Kidney capillary endothelial cell (primary cell): ENCODE results near the gene SNX15.
"Not testable (repeated sequence)": the region's sequence is repeated elsewhere in the genome, so short reads cannot be mapped to it uniquely, and the experiment has no call there.

Source experiments
- DNase-seq: peaks from one replicate; pipeline ENCODE4 v3.0.0-alpha.2; 2018; ENCODE audit warnings: low spot score

Gene SNX15

DNA sequence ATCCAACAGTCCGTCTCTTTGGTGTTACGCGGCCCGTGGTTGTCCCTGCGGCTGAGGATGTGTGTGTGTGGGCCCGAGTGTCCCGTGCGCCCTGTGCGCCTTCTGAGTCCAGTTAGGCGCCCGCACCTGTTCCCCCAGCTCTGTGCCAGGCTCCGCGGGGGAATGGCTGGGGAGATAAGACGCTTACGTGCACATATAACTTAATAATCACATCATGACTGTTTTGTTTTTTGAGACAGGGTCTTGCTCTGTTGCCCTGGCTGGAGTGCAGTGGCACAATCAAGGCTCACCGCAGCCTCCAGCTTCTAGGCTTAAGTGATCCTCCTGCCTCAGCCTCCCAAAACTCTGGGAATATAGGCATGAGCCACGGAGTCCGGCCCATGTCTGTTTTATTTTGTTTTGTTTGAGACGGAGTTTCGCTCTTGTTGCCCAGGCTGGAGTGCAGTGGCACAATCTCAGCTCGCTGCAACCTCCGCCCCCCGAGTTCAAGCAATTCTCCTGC, 12.5 kb upstream of the SNX15 start:
- no peak for DNase-seq

DNA sequence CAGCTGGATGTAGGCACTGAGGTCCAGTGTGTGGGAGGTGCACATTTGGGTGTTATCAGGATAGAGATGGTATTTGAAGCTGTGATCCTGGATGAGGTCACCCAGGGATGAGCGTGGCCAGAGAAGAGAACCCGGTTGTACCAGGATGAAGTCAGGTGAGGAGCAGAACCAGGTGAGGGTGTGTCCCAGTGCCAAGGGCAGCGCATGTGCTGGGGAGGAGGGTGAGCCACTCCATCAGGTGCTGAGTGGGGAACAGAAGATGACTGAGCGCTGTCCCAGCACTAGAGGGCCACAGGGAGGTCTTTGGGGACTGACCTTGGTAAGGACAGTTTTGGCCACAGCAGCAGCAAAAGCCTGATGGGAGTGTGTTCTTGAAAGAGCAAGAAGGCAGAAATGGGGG, 10.5 kb upstream of the SNX15 start:
- DNase-seq: no peak

DNA sequence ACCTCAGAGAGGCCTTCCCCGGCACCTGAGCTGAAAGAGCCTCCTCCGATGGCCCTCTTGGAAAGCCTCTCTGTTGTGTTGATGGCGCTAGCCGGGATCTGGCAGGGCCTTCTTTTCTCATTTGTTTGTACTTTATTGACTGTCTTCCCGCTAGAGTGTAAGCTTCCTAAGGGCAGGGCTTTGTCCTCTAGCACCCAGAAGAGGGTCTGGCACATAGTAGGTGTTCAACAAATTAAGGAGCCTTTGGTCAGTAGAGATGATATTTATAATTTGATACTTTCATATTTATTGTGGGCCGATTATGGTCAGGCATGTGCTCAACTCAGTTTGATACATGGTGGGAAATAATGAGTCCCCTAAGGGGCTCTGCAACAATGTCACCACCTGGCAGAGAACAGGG, 9.3 kb upstream of the SNX15 start:
- no peak for DNase-seq

DNA sequence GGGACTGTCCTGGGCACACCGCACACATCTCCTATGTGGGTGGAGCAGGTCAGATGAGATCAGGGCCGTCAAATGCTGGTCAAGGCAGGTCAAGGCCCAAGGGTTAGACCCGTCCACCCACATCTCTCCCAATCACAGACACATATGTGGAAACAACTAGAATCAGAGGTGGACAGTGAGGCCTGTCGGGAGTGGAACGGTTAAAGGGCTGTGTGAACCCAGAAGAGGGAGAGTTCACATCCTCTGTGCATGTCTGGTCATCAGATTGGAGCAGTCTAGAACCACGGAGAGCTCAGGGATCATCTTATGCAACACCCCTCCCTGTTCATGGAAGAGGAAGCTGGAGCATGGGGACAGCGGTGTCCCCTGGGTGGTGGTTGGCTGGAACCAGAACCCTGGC, 7.4 kb upstream of the SNX15 start:
- DNase-seq: no peak

DNA sequence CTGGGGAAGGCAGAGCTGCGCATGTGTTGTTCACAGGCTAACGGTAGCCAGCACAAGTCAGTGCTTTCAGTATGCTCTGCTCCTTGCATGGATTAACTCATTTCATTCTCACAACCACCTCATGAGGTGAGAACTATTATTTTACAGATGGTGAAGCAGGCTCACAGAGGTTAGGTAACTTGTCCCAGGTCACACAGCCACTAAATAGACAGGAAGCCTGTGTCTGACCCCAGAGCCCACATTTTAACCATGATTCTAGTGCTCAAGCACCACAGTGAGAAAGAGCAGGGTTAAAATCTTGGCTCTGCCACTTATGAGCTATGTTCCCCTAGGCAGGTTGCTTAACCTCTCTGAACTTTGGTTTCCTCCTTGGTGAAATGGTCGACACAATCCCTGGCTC, 6.2 kb upstream of the SNX15 start:
- DNase-seq: no peak

DNA sequence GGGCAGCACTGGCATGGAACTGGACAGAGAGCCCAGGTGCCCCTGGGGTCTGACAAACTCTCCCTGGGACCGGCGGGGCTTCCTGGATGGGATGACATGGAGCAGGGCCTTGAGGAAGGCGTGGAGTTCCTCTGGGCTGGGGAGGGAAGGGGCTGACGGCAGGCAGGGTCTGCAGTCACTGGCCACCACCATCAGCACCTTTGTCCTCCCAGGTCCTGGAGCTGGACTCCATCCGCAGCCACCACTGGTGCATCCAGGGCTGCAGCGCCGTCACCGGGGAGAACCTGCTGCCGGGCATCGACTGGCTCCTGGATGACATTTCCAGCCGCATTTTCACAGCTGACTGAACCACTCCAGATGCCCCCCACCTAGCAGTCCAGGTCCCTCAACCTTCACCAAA, 5.7 kb upstream of the SNX15 start:
- no peak for DNase-seq

DNA sequence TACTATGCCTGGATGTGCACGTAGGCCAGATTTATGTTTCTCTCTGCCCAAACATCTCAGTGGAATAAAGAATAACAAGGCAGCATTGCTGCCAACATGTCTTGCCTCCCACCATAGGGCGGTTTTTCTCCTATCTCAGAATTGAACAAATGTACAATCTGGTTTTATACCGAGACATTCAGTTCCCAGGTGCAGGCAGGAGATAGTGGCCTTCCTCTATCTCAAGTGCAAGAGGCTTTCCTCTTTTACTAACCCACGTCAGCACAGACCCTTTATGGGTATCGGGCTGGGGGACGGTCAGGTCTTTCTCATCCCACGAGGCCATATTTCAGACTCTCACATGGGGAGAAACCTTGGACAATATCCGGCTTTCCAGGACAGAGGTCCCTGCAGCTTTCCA, 3.7 kb upstream of the SNX15 start:
- not testable (repeated sequence) for DNase-seq

DNA sequence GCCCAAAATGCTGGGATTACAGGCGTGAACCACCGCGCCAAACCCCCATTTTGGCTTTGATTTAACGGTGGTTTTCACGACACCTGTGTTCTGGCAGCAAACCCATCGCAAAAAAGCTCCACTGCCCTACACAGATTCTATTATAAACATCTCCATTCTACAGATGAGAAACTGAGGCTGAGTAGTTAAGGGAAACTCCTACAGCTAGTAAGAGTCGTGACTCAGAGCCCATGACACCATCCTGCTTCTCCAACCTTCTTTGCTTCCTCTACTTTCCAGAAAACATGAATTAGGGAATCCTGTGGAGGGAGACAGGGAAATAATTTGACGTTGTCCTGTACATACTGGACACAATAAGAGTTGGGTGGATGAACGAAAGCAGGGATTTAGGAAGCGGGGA, 429 bp upstream of the SNX15 start:
- no peak for DNase-seq

DNA sequence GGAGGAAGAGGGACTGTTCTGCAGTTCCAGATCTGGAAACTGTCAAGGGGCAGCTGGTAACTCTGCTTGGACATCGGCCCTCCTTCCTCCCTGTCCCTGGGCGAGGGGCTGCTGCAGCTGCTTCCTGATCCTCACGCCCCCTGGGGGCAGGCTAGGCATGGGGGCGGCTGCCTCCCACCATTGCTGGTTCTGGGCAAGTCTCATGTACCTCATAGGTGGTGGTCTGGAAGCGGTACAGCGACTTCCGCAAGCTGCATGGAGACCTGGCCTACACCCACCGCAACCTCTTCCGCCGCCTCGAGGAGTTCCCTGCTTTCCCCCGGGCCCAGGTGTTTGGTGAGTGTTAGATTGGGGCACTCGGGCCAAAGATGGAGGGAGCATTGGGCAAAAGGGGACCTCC, 5.0 kb downstream of the SNX15 start:
- DNase-seq: no peak

DNA sequence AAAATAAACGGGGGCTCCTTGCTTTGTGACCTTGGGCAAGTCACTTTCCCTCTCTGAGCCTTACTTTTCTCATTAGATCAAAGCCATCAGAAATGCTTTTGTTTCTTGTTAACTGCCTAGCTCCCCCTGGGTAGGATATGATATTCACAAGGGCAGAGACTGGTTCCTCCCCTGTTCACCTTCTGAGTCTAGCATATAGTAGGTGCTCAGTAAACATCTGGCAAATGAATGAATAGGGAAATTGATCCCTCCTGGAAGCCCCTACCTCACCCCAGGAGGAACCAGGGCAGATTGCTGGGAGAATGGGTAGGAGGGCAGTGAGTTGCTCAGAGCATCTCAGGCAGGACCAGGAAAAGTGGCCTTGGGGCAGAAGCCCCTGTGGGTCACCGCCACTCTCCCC, 7.2 kb downstream of the SNX15 start:
- DNase-seq: no peak

DNA sequence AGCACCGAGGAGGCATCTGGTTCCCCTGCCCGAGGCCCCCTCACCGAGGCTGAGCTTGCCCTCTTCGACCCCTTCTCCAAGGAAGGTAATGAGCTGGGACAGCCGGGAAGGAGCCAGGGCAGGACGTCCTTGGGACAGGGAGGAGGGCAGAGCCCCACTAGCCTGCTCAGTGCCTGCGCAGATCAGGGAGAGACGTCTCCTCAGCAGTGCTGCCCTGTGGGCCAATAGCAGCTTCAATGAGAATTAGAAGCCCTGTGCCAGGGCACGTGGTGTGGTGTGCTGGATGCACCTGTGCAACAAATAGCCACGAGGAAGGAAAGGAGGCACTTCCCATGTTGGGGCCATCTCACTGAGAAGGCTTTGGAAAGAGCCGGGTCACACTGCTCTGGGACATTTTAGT, 8.3 kb downstream of the SNX15 start:
- DNase-seq: no peak

DNA sequence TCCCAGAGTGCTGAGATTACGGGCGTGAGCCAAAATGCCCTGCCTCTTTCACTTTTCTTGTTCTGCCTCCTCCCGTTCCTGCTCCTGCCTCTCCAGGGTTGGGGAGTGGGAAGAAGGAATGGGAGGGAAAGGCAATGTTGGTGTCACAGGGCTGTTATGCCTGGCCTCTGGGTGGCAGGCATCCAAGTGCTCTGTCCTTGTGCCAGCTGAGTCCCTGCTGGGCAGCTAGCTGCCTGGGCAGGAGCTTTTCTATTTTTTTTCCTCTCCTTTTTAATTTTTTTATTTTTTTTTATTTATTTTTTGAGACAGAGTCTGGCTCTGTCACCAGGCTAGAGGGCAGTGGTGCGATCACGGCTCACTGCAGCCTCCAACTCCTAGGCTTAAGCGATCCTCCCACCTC, 9.7 kb downstream of the SNX15 start:
- DNase-seq: no peak

DNA sequence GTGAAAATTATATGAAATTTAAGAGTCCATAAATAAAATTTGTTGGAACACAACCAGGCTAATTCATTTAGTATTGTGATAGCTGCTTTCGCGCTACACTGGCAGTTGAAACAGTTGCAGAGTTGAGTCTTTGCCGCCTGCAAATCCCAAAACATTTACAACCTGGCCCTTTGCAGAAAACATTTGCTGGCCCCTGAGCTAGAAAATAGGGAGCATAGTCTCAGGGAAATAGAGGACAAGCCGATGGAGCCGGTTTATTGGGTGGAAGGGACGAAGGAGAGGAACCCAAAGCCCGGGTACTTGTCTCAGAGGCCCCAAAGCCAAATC, 13.2 kb downstream of the SNX15 start:
- DNase-seq: no peak

DNA sequence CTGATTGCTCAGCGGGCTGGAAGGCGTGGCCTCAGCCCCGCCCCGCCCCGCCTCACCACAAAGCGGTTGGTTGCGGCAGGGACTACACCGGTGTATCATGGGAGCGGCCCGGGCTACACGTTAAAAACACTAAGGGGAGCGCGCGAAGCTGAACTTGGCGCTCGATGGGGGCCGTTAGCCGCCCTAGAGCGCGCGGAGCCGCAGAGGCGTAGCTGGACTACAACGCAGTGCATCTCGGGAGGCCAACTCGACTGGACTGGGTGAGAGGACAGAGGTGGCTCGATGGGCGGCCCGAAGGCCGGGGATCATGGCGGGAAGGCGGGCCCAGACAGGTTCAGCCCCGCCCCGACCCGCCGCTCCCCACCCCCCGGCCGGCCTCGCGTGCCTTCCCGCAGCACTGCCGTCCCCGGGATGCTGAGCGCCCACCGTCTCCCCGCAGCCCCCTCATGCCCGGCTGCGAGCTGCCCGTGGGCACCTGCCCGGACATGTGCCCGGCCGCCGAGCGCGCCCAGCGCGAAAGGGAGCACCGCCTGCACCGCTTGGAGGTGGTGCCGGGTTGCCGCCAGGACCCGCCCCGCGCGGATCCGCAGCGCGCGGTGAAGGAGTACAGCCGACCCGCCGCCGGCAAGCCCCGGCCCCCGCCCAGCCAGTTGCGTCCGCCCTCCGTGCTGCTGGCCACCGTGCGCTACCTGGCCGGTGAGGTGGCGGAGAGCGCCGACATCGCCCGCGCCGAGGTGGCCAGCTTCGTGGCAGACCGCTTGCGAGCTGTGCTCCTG, 13.8 kb downstream of the SNX15 start, which contains the start of gene SAC3D1:
Gene SAC3D1 (plus strand): TSS at position 364 of the 776 bp plus-strand sequence. CDS start 83 bp downstream, at position 447.
- DNase-seq: peak; percentile 75

DNA sequence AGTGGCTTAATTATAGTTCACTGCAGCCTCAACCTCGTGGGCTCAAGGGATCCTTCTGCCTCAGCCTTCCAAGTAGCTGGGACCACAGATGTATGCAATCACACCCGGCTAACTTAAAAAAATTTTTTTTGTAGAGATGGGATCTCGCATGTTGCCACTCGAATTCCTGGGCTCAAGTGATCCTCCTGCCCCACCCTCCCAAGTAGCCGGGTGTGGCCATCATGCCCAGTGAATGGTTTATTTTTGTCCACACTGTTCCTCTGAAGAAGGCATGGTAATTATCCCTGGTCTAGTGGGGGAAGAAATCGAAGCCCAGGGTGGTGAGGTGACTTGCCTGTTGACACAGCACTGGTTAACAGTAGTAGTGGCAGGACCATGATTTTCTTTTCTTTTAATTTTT, 15.7 kb downstream of the SNX15 start:
- no peak for DNase-seq

DNA sequence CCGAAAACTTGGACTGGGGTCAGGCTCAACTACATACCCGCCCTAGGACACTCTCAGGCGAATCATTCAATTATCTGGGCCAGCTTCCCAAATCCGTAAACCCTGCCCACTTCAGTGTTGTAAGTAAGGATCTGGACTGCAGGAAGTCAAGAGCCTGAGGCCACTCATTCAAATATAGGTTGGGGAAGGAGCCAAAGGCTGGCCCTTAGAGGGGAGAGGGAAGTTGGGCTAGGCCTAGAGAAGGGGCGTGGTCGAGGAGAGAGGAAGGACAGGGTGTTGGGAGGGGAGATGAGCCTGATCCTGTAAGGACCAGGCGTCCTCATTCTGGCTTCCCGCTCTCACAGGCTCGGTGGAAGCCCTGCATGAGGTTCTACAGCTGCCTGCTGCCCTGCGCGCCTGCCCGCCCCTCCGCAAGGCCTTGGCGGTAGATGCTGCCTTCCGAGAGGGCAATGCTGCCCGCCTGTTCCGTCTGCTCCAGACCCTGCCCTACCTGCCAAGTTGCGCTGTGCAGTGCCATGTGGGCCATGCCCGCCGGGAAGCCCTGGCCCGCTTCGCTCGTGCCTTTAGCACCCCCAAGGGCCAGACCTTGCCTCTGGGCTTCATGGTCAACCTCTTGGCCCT, 16.8 kb downstream of the SNX15 start:
- no peak for DNase-seq

DNA sequence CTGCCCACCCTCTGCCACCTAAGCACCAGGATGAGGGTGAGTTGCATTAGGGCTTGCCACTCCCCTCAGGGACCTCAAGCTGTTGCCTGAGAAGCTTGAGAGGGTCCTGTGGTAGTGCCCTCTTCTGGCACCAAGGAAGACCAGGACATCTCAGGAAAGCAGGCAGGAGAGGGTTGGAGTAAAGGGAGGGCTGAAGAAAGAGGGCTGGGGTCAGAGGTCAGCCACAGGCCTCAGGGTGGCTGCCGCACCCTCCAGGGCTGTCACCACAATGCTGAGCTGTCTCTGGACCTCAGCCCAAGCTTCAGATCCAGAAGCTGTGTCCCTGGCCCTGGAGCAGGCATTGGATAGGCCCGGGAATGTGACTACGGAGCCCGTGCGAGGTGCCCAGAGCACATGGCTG, 17.8 kb downstream of the SNX15 start:
- no peak for DNase-seq

DNA sequence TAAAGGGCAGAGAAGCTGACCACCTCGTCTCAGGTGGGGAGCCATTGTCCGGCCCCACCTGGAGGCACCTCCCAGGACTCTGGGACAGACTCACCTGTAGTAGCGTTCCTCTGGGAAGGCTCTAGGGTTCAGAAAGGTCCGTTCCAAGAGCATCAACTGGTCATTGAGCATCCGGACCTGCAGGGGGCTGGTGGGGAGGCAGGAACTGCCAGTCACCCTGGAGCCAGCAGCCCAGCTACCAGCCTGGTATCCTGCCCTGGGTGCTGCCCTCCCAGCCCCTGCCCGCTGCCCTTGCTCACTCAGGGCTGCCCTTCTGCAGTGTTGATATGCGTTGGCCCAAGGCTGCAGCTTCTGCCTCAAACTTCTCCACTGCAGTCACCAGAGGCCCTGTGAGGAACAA, 18.5 kb downstream of the SNX15 start:
- DNase-seq: no peak

DNA sequence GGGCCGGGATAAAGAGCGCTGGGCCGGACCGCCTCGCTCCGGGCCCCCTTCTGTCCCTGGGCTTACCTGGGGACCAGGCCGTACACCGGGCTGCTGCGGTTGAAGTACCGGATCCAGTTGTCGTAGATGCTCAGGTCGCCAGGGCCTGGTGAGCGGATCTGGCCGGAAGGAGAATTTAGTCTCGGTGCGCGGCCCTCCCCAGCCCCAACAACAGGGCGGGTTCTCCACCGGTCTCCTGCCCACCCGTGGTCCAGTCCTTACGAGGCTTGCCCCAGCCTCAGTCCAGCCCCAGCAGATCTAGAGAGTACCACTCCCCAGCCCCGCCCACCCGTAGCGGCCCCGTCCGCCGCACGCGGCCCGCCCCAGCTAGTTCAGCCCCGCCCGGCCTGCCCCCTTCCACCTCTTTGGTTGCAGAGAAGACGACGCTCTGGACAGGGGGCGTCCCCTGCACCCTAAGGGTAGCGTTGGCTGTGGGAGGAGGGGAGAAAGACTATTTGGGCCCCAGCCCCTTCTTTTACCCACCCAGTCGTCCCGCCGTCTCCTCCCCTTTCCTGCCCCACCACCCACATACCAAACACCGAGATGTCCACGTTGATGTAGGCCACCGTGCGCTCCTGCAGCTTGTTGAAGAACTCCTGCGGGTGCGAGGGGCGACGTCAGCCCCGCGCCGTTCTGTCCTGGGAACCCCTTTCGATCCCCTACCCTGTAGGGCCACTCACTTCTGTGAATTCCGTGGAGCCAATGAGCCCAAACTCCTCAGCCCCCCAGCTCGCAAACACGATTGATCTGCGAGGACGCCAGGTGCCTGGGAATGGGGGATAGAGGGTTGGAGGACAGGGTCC, 20.6 kb downstream of the SNX15 start:
- no peak for DNase-seq

DNA sequence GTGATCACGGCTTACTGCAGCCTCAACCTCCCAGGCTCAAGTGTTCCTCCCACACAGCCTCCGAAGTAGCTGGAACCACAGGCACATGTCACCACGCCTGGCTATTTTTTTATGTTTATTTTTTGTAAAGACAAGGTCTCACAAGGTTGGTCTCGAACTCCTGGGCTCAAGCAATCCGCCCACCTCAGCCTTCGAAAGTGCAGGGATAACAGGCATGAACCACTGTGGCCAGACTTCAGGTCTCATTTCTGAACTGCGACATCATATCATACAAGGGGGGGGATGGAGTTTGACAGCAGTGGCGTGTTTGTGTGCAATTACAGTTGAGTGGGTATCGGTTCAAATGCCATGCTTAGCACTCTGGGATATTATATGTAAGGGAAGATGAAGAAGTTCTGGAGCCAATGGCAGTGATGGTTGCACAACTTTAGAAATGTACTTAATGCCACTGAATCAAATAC, 24.2 kb downstream of the SNX15 start:
- DNase-seq: no peak

DNA sequence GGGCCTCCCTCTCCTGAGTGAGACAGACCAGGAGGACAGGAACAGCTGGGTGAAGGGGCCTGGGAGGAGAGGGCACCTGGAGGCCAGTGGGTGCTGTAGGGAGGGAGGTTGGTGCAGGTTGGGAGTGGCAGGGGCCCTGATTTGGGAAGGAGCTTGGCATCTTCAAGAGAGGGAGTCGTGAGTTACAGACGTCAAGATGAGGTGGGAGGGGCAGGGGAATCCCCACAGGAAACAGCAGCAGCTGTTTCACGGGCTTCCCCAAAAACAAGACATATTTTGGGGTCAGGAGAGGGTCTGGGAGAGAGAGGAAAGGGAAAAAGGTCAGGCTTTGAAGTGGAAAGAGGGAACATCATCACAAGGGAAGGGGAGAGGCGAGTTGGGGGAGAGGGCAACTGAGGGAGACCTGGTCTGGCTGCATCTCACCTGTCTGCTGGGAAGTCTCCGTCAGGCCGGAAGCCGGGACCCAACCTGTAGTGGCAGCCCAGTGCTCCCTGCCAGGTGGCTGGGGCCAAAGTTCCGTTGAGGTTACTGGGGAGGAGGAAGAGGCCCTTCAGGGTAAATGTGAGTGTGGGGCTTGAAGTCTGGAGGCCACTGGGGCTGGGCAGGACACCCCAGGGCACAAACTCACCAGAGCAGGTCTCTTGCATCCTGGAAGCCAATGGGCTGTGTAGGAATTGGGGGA, 26.7 kb downstream of the SNX15 start:
- DNase-seq: no peak

DNA sequence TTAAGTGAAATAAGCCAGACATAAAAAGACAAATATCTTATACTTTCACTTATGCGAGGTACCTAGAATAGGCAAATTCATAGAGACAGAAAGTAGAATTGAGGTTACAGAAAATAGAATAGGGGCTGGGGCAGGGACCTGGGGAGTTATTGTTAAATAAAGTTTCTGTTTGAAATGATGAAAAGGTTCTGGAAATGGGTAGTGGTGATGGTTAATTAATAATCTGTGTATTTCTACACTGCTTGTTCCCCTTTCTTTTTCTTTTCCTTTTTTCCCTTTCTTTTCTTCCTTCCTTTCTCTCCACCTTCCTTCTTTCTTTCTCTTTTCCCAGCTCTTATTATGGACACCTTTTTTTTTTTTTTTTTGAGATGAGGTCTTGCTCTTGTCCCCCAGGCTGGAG, 28.3 kb downstream of the SNX15 start:
- DNase-seq: no peak
